Neuron (in vitro differentiated cells): ENCODE measurements around the gene EPB41.
A peak's percentile ranks its signal among the peaks of the same experiment; 100 is the strongest.
"Not testable (repeated sequence)": the region's sequence is repeated elsewhere in the genome, so short reads cannot be mapped to it uniquely, and the experiment has no call there.

Experiments
- H2AFZ ChIP-seq: one replicate; pipeline ENCODE4 v1.6.1; 2013; ENCODE audit warnings: low read depth, mild to moderate bottlenecking, inconsistent platforms, low read length, moderate library complexity
- H3K27me3 ChIP-seq: one replicate; pipeline ENCODE4 v1.6.1; 2013; ENCODE audit warnings: low read length; ENCODE audit not compliant: insufficient read depth
- H3K36me3 ChIP-seq: one replicate; pipeline ENCODE4 v1.6.1; 2013; ENCODE audit warnings: low read length; ENCODE audit not compliant: insufficient read depth
- H3K4me1 ChIP-seq: one replicate; pipeline ENCODE4 v1.6.1; 2013; ENCODE audit warnings: low read length; ENCODE audit not compliant: insufficient read depth
- H3K4me3 ChIP-seq: 2 replicates; pipeline ENCODE4 v1.5.1; 2013; ENCODE audit warnings: mild to moderate bottlenecking, low read length, moderate library complexity
- H3K9me3 ChIP-seq: one replicate; pipeline ENCODE4 v1.6.1; 2013; ENCODE audit warnings: low read length

Gene EPB41

DNA sequence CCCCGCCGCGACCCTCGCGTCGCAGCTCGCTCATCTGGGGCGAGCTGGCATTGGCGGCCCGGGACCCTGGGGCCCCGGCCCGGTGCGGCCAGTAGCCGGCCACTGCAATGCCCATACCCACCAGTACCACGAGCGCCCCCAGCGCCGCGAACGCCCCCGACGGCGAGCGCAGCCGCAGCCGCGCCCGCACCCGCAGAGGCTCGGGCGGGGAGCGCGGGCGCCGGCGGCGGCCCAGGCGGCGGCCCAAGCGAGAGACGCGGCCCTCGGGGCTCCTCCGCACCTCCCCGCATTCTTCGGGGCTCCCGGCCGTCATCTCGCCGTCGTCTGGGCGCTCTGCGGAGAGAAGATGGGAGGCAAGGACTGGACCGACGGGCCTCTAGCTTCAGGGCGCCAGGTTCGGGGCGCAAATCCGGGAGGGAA, 207.2 kb downstream of the EPB41 start:
- Histone ChIP-seq H3K27me3 (no peaks in the 10 kb centered on the region), H3K9me3 (no peaks in the 10 kb centered on the region), H3K4me3 (no peak overlapping the region), H2AFZ (no peak overlapping the region), H3K36me3 (peaks cover 29% of the 10 kb centered on the region), H3K4me1 (peaks cover 9% of the 10 kb centered on the region)

DNA sequence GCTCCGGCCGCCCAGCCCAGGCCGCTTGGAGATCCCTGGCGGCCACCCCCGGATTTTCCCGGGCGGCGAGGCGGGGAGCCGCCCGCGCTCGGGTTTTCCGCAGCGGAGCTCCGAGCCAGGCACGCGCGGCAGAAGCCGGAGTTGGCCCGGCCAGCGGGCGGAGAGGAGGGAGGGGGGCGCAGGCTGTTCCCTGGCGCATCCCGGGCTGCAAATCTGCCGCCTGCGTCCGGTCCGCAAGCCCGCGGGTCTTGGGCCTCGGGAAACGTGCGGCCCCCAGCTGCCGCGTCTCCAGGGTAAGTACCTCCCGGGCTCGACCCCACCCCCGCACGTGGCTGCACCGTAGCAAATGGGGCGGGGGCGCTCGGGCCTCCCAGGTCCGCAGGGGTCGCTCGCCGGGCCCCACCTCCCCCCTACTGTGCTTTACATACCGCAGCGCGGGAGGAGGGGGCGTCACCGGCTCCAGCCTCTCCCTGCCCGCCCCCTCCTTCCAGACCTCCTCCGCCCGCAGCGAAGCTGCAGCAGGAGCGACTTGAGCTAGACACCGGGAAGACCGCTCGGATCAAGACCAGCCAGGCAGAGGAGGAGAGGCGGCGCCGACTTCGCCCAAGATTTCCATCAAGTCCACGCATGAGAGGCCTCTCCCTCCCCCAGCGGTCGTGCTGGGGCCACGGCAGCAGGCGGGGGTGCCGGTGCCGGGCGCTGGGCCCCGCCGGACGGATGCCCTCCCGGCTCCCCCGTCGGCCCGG, 207.7 kb downstream of the EPB41 start:
- Histone ChIP-seq H3K4me3 (no peak overlapping the region), H3K27me3 (no peaks in the 10 kb centered on the region), H3K36me3 (peaks cover 25% of the 10 kb centered on the region), H3K4me1 (peaks cover 9% of the 10 kb centered on the region), H3K9me3 (no peaks in the 10 kb centered on the region), H2AFZ (no peak overlapping the region)

DNA sequence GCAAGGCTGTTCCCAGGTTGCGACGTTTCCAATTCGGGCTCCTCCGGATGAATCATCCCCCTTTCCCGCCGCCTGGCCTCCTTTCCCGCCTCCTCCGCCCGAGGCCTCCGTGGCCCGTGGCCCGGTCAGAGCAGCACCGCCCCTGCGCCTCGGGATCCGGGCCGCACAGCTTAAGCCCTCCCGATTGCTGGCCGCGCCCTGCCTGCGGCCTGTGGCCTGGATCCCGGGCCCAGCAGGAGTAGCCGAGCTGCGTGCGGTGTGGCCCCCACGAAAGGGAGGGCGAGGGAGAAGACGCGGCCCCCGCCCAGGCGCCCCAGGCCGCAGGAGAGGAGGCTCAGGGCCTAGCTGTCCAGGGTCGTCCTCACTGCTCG, 208.3 kb downstream of the EPB41 start:
- no peak overlapping the region for H3K4me3 ChIP-seq
- no peaks in the 10 kb centered on the region for H3K9me3 ChIP-seq
- peaks cover 19% of the 10 kb centered on the region for H3K36me3 ChIP-seq
- H2AFZ ChIP-seq, result no peak overlapping the region
- H3K4me1 ChIP-seq, result peaks cover 9% of the 10 kb centered on the region
- H3K27me3 ChIP-seq, result no peaks in the 10 kb centered on the region

DNA sequence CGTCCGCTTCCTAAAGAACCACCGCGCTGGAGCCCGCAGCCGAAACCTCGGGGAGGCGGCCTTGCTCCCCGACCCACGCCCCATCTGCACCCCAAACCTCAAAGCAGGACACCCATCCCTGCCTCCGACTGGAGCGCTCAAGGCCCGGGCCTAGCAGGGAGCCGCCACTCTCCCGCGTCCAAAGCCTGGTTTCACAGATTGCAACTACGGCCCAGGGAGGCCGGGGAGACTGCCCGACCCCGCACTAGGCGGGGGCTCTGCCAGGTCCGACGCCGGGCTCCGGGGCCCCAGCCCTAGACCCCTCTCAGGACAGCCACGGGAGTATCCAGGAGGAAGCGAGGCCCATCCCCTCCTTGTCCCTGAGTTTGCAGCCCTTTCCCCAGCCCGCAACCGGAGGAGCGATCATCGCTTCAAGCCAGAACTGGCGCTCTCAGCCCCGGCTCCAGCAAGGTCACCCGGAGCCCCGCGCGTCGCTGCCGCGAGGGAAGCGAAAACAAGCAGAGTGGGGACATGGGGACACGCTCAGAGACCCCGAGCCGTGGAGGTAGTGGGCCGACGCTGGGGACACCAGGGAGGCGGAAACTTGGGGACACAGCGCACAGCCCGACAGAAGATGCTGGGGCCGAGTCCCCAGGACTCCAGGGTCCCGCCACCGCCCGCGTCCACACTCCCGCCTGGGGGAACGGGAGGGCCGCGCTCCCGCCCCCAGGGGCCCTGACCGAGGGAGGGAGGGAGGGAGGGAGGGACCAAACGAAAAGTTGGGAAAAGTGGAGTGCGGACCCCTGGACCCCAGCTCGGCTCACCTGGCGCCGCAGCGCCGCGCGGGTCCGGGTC, 208.9 kb downstream of the EPB41 start:
- H3K9me3 ChIP-seq, result no peaks in the 10 kb centered on the region
- H3K27me3 ChIP-seq, result no peaks in the 10 kb centered on the region
- peaks cover 16% of the 10 kb centered on the region for H3K36me3 ChIP-seq
- peaks cover 9% of the 10 kb centered on the region for H3K4me1 ChIP-seq
- no peak overlapping the region for H2AFZ ChIP-seq
- H3K4me3 ChIP-seq, result no peak overlapping the region

DNA sequence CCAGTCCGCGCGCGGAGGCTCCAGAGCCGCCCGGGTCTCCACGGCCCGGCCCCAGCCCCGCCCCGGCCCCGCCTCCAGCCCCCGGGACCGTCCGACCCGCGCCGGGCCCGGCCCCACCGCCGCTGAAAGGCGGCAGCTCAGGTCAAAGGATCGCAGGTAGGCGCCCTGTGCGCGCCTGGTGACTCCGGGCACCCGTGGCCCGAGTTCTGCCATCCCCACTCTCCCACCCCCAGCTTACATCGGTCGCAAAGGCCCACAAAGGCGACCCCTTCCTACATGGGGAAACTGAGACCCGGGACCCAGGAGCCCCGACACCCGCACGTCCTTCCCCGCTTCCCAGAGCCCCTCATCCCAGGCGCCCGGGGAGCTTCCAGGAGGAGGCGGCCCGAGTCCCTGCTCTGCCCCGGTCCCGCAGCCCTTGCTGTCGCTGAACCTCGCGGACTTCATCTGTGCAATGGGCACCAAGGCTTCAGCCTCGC, 209.6 kb downstream of the EPB41 start, which contains the start of gene TMEM200B:
TSS of gene TMEM200B (minus strand) at position 17 of the 479 bp plus-strand sequence. CDS start 2,075 bp downstream, outside the sequence.
- Histone ChIP-seq H3K27me3 (no peaks in the 10 kb centered on the region), H3K4me3 (peak within 1 kb of the TSS; percentile 46), H2AFZ (peak within 1 kb of the TSS; percentile 93), H3K4me1 (peaks cover 9% of the 10 kb centered on the region), H3K9me3 (no peaks in the 10 kb centered on the region), H3K36me3 (peaks cover 10% of the 10 kb centered on the region)

DNA sequence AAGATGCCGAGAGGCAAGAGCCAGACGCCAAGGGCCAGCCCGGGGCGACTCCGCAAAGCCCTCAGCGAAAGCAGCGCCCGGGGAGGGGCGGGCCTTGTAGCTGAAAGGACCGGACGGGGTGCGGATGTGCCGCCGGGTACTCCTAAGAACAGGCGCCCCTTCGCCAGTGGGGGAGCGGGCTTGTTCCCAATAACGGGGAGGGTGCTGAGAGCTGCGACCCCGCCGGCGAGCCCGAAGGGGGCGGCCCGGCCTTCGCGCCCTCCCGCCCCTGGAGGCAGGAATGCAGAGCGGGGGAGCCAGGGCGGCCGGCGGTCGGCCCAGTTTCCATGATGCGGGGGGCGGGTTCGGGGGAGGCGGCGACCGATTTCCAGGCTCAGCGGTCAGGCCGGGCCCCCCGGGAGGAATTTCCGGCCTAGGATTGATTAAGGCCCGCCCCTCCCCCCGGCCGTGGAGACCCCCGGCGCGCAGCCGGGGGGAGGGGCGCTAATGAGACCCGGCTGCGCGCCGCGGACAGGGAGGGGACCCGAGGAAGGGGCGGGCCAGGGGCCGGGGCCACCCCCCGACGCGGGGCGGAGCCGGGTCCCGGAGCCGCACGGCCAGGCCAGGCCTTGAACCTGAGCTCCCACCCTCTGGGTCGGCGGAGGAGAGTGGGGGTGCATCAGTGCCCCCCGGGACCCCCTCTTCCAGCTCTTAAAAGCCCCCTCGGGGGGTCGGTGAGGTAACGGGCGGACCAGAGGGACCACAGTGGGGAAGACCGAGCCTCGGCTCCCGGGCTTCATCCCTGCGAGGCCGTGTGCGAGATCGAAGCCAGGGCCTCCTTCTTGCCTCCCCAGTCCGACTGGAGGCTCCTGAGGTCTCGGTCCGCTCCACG, 210.2 kb downstream of the EPB41 start:
- H3K4me3 ChIP-seq, result peak overlapping the region; percentile 46
- no peaks in the 10 kb centered on the region for H3K27me3 ChIP-seq
- H3K9me3 ChIP-seq, result no peaks in the 10 kb centered on the region
- H3K36me3 ChIP-seq, result peaks cover 7% of the 10 kb centered on the region
- H3K4me1 ChIP-seq, result peaks cover 9% of the 10 kb centered on the region
- H2AFZ ChIP-seq, result peak overlapping the region; percentile 93

DNA sequence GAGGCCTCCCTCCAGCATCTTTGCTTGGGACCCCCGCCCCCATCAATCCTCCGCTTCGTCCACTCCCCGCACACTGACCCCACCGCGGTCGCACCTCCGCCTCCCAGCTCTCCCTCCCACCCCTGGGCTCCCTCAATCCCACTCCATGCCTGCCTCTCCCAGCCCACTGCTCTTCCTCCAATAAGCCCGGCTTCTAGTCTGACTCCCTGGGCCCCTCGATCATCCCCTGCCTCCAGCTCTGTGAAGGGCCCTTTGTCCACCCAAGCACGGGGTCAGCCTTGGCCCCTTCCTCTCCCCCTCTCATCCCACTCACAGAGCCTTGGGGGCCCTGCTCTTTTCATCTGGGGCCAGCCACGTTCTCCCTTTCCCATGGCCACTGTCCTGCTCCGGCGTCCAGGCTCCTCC, 210.9 kb downstream of the EPB41 start:
- Histone ChIP-seq H3K27me3 (no peaks in the 10 kb centered on the region), H3K4me1 (peaks cover 9% of the 10 kb centered on the region), H3K4me3 (peak overlapping the region; percentile 46), H3K9me3 (no peaks in the 10 kb centered on the region), H3K36me3 (peaks cover 5% of the 10 kb centered on the region), H2AFZ (peak overlapping the region; percentile 93)

DNA sequence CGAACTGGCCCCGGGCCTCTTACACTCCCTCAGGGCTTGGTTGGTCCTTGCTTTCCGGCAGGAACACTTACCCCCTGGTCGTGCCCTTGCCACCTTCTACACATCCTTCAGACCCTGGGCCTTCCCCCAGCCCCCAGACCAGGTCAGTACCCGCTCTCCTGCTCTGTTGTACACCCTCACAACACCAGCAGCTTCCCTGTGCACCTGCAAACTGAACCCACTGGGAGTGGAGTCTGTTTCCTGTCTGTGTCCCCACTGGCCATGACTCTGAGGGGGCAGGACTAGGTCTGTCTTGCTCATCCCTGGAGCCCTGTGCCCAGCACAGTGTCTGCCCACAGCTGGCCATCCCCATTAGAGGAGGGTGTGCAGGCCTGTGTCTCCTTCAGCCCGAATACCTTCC, 211.4 kb downstream of the EPB41 start:
- no peaks in the 10 kb centered on the region for H3K9me3 ChIP-seq
- H3K27me3 ChIP-seq, result no peaks in the 10 kb centered on the region
- no peak overlapping the region for H3K4me3 ChIP-seq
- no peaks in the 10 kb centered on the region for H3K36me3 ChIP-seq
- H2AFZ ChIP-seq, result no peak overlapping the region
- peaks cover 9% of the 10 kb centered on the region for H3K4me1 ChIP-seq

DNA sequence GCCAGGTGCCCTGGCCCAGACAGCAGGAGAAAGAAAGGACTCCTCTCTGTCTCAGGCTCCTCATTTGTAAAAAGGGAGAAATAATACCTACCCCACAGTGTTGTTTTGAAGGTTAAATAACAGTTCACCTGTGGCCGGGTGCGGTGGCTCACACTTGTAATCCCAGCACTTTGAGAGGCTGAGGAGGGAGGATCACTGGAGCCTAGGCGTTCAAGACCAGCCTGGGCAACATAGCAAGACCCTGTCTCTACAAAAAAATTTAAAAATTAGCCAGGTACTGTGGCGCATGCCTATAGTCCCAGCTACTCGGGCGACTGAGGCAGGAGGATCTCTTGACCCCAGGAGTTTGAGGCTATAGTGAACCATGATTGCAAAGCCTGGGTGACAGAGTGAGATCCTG, 211.8 kb downstream of the EPB41 start:
- H3K4me3 ChIP-seq, result no peak overlapping the region
- H3K36me3 ChIP-seq, result no peaks in the 10 kb centered on the region
- H2AFZ ChIP-seq, result no peak overlapping the region
- peaks cover 9% of the 10 kb centered on the region for H3K4me1 ChIP-seq
- H3K27me3 ChIP-seq, result no peaks in the 10 kb centered on the region
- H3K9me3 ChIP-seq, result no peaks in the 10 kb centered on the region

DNA sequence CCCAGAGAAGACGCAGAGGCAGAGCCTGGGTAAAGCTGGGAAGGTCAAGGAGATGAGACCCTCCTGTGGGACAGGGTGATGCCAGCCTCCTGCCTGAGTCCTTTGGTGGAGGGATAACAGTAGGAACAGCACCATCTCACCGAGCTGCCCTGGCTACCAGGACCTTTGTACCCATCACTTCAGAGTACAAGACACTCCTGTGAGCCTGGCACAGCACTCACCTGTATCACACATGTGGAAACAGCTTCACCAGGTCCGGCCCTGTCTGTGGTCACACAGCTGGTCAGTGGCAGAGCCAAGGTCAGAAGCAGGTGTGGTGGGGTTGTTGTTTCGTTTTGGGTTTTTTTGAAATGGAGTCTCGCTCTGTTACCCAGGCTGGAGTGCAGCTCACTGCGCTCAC, 214.4 kb downstream of the EPB41 start:
- Histone ChIP-seq H3K4me3 (no peak overlapping the region), H3K4me1 (peaks cover 9% of the 10 kb centered on the region), H3K36me3 (no peaks in the 10 kb centered on the region), H3K27me3 (no peaks in the 10 kb centered on the region), H2AFZ (no peak overlapping the region), H3K9me3 (no peaks in the 10 kb centered on the region)

DNA sequence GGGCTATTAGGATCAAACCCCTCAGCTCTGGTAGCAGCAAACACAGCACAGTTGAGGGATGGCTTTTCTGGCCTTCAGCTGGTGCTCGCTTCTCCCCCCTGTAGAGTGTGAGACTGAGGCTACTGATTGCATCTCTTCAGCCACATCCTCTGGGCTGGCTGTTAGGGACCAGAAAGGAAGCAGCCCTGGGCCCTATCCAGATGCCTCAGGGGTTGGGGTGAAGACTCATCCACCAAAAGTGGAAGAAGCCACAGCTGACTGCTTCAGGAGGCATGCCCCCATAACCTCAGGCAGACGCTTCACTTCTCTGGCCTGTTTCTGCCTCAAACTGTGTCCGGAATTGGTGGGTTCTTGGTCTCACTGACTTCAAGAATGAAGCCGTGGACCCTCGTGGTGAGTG, 215.5 kb downstream of the EPB41 start:
- Histone ChIP-seq H3K27me3 (no peaks in the 10 kb centered on the region), H3K4me3 (no peak overlapping the region), H3K36me3 (no peaks in the 10 kb centered on the region), H3K4me1 (peaks cover 6% of the 10 kb centered on the region), H3K9me3 (no peaks in the 10 kb centered on the region), H2AFZ (no peak overlapping the region)

DNA sequence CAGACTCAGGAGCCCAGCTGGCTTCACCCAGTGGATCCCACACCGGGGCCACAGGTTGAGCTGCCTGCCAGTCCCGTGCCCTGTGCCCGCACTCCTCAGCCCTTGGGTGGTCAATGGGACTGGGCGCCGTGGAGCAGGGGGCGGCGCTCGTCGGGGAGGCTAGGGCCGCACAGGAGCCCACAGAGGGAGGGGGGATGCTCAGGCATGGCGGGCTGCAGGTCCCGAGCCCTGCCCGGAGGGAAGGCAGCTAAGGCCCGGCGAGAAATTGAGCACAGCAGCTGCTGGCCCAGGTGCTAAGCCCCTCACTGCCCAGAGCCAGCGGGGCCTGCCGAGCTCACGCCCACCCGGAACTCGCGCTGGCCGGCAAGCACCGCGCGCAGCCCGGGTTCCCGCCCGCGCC, 216.7 kb downstream of the EPB41 start:
- not testable (repeated sequence) for H3K4me3 ChIP-seq, H3K4me1 ChIP-seq, H3K36me3 ChIP-seq, H3K9me3 ChIP-seq, H2AFZ ChIP-seq, H3K27me3 ChIP-seq
